Measurements from ENCODE around the gene GRIK4.

GRIK4 gene

GRCh38 chr11:120819003-120819402 is 307.5 kb downstream of the GRIK4 start:
- DNase-seq, result no peak

- DNase-seq, result no peak
These were observed 308.2 kb downstream of the GRIK4 start for GRCh38 chr11:120819437-120820365.

- DNase-seq, result no peak
These were observed 311.6 kb downstream of the GRIK4 start for GRCh38 chr11:120823159-120823558.

GRCh38 chr11:120824242-120824641 is 312.7 kb downstream of the GRIK4 start:
- no peak for DNase-seq

- no peak for DNase-seq
These were observed 315.6 kb downstream of the GRIK4 start for GRCh38 chr11:120827198-120827597.

DNA sequence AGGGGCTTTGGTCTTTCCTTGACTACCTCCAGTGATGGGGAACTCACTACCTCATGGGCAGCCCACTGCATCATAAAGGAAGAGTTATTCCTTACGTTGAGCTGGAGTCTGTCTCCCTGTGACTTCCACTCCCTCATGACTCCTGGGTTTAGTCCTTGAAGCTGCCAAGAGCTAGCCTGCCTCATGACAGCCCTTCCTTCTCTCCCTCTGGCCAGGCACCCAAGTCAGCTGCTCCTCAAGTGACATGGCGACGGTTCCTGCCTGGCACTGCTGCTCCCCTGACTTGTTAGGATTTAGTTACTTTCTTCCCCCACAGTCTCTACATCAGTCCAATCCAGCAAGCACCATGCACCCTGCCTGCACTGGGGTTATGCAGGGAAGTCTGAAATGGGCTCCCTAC is 316.3 kb downstream of the GRIK4 start:
- DNase-seq, result no peak

DNA sequence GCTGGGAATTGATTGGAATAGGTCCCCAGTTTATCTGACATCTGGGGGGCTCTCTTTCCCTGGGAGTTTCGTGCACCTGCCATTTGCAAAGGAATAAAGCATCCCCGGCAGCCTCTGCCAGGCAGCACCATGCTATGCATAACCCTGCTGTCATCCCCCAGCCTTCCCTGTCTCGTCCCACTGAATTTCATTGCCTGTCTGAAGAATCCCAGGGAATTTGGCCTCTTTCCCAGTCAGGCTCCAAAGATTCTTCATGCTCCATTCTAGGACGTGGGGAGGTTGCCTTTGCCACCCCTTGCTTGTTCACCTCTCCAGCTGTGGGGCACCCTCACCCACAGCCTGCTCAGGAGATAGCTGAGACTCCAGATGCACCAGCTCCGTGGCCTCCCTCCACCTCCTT is 317.3 kb downstream of the GRIK4 start:
- no peak for DNase-seq

DNA sequence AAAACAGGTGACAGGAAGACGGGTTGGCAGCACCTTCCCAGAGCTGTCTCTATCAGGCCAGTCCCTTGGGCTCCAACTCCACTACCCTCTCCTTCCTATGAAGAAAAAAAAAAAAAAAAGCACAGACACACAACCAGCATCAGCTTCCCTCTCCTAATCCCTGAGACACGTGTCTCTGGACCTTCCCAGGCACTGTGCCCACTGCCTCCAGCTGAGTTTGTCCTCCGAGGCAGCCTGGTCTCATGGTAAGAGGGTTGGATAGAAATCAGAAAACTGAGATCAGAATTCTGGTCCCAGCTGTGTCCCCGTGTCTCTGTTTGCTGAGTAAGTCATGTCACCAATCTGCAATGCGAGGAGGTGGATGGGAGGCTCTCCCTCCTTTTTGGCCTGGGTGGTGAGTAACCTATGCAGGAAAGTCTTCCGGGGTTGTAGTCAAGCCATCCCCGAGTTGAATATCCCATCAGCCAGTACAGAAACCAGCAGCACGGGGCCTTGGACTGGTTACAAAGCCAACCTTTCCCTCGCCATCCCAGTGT is 318.6 kb downstream of the GRIK4 start:
- DNase-seq, result no peak

DNA sequence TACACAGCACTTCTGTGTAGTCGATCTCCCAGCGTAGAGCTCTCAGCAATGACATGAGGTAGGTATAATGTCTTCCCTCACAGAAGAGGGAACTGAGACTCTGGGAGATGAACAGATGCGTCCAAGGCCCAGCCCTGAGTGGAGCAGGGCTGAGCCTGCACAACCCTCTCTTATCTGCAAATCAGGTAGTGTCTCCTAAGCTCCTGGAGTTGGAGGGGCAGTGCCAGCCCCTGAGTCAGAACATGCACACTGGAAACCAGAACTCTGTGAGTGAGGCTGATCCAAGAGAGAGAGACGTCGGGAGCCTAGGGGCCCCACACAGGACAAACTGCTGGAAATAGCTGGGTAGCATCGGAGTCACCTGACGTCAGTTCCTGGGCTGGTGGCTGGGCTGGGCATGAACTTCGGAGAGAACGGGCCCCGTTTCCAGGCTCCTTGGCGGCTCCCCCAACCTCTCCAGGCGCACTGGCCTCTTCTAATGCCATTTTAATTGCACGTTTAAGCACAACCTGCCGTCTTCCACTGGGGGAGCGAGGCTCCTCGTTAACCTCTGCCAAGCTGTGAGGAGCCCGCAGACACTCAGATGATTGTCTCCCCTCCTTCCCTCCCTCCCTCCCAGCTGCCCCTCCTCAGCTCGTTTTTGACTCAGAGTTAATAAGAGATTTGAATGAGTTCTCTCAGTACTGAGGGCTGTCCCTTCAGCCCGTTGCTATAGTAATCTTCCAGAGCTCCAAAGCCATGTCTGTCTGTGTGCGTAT is 321.1 kb downstream of the GRIK4 start:
- DNase-seq, result no peak

DNA sequence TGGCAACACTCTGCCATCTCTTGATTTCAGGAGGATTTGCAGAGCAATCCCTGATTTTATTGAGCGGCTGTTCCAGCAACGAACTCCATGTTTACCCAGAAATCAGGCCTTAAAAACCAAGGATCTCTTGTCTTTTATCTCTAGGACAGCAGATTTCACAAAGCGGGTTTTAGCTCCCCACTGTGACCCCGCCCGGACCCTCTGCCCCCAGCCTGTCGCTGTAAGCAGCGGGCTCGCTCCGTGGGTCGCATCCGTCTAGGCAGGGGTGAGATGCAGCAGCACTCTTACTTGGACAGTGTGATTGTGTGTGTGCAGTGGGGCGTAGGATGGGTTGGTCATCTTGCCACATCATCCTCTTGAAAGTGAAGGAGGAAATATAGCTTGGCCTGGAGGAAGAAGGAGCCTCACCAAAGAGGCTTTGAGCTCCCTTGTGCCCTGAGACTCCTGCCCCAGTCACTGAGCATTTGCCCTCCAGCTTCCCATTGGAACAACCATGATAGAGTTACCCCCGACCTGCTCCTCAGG is 323.2 kb downstream of the GRIK4 start:
- DNase-seq, result no peak

DNA sequence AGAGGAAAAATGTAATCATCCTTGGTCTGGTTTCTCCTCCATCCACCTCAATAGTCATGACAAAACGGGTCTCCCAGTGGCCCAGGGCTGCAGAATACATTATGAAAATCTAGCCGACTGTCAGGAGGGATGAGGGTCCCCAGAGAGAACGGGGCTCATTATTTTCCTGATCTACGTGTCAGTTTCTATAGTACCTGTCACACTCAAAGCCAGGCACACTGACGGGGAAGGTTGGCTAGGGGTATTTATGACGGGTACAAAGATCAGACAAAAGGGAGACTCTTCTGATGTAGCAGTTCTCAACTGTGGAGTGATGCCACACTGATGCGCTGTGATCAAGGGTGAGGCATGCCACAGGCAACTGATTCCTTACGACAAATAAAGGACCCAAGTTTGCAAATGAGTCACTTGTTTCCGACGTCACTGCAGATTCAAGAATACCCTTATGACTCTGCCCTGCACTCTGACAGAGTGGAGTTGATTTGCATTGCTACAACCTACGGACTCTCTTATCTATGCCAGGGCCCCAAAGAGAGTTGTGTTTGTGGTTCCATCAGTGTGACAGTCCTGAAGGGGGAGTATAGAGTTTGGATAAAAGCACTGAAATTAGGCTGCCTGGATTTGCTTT is 324.2 kb downstream of the GRIK4 start:
- DNase-seq, result no peak

DNA sequence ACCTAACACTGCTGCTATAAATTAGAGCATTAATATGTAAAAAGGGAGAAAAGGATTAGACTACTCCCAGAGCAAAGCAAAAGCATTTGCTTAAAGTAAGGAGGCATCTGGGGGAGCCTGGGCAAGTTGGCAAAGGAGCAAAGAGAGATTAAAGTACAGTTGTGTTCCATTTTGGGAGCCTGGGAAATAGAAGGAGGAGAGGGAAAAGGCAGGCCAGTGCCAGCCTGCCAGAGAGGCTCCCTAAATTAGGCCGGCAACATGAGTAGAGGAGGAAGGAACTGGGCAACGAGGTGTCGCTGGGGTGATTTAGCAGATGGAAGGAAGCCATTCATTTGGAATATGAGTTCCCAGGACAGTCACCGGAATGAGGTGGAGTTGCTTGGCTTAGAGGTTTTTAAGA is 326.1 kb downstream of the GRIK4 start:
- no peak for DNase-seq

DNA sequence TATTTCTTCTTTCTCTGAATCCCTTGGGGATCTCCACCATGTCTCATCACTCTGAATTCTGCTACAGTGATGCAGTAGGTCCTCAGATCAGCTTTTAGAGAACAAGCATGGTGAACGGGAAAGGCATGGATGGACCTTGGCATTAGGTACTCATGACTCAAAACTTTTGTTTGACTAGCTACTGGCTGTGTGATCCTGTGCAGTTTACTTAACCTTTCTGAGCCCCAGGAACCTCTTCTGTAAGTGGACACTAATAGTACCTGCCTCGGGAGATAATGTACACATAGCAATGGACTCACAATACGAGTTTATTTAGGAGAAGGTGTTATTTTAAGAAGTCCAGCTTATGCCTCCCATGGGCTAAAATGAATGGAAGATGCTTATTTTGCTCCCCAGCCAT is 327.7 kb downstream of the GRIK4 start:
- DNase-seq, result no peak

- no peak for DNase-seq
These were observed 328.4 kb downstream of the GRIK4 start for GRCh38 chr11:120839846-120840402.

- no peak for DNase-seq
These were observed 329.1 kb downstream of the GRIK4 start for GRCh38 chr11:120840661-120841060.

DNA sequence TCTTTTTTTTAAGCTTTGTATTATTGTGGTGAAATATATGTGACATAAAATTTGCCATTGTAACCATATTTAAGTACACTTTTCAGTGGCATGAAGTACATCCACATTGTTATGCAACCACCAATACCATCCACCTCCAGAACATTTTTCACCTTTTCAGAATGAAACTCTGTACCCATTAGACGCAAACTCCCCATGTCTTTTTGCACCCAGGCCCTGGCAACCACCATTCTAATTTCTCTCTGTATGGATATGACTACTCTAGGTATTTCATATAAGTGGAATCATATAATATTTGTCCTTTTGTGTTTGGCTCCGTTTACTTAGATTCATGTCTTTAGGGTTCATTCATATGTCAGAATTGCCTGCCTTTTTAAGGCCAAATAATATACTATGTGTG is 329.5 kb downstream of the GRIK4 start:
- no peak for DNase-seq

GRCh38 chr11:120842195-120842594 is 330.6 kb downstream of the GRIK4 start:
- DNase-seq, result no peak

GRCh38 chr11:120853435-120853834 is 341.9 kb downstream of the GRIK4 start:
- DNase-seq, result no peak

DNA sequence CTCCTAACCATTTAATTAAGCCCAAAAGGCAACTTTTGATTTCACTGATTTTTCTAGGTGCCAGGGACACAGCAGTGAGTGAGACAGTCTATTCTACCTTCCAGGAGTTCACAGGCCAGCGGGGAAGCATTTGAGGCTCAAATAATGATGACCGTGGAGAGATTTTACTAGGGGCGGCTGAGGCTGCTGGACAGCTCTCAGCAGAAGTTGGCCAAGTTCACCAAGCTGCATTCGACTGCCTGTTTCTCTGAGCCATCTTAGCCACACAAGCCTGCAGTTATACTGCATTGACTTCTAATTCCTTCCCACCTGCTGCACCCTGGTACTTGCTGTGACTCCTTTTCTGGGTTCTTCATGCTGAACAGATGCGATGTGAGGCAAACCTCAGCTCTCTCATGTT is 343.4 kb downstream of the GRIK4 start:
- DNase-seq, result no peak

- no peak for DNase-seq
These were observed 346.0 kb downstream of the GRIK4 start for GRCh38 chr11:120857508-120857907.

GRCh38 chr11:120858740-120859139 is 347.2 kb downstream of the GRIK4 start:
- no peak for DNase-seq

GRCh38 chr11:120859552-120860295 is 348.2 kb downstream of the GRIK4 start:
- no peak for DNase-seq
